LHCN-M2 (cell line): ENCODE results near the gene RANBP10. TPM values are rescaled to one million over a fixed set of nuclear protein-coding genes. Genes with fewer than 3 reads are reported as not detected.

ENCODE experiments used
- DNase-seq: peaks from one replicate; pipeline ENCODE4 v3.0.0-alpha.2; 2012; ENCODE audit warnings: low read depth
- total RNA-seq: library from RNA; depleted of rRNA; stranded (reverse); fragments of >200 nt; gene quantifications from 2 replicates; pipeline ENCODE4 v1.2.3, GENCODE V29; 2014; rRNA removed

RANBP10 gene
- total RNA-seq, 1 experiment from 2014 or later: 4.5 TPM

- no peak for DNase-seq
Measured at GRCh38 chr16:67679935-67680897, 126.1 kb downstream of the RANBP10 start.

- DNase-seq: no peak
Measured at GRCh38 chr16:67678354-67679023, 127.9 kb downstream of the RANBP10 start.

- DNase-seq: no peak
Measured at GRCh38 chr16:67677712-67678111, 128.6 kb downstream of the RANBP10 start.

- DNase-seq: no peak
Measured at GRCh38 chr16:67676939-67677338, 129.4 kb downstream of the RANBP10 start.

- no peak for DNase-seq
Measured at GRCh38 chr16:67676516-67676915, 129.8 kb downstream of the RANBP10 start.

- DNase-seq: no peak
Measured at GRCh38 chr16:67675999-67676398, 130.4 kb downstream of the RANBP10 start.

GRCh38 chr16:67675579-67675935 lies 130.8 kb downstream of the RANBP10 start:
- DNase-seq: no peak

- DNase-seq: no peak
Measured at GRCh38 chr16:67674851-67675578, 131.3 kb downstream of the RANBP10 start.

- no peak for DNase-seq
Measured at GRCh38 chr16:67673712-67674580, 132.4 kb downstream of the RANBP10 start.

Other genes starting within 250 kb of the RANBP10 start
- gene CTCF, start 244.0 kb downstream of the RANBP10 start, total RNA-seq: 30.6 and 36.7 TPM in 2 replicates
- 0.58 and 0.92 TPM in 2 replicates for gene CARMIL2, start 161.4 kb downstream of the RANBP10 start, total RNA-seq
- 44.2 and 49.5 TPM in 2 replicates for gene ACD, start 146.3 kb downstream of the RANBP10 start, total RNA-seq
- 0.86 and 3.2 TPM in 2 replicates for gene PARD6A, start 145.6 kb downstream of the RANBP10 start, total RNA-seq
- gene ENKD1, start 139.8 kb downstream of the RANBP10 start, total RNA-seq: 13.8 and 17.1 TPM in 2 replicates
- 4.6 and 6.3 TPM in 2 replicates for gene C16orf86, start 139.7 kb downstream of the RANBP10 start, total RNA-seq
- 15.9 and 17.4 TPM in 2 replicates for gene GFOD2, start 87.2 kb downstream of the RANBP10 start, total RNA-seq
- gene TSNAXIP1, start 329 bp upstream of the RANBP10 start, total RNA-seq: 0.77 and 1.6 TPM in 2 replicates
- gene THAP11, start 35.8 kb upstream of the RANBP10 start, total RNA-seq: 61.6 and 65.5 TPM in 2 replicates
- 86.3 and 142 TPM in 2 replicates for gene NUTF2, start 40.4 kb upstream of the RANBP10 start, total RNA-seq
- gene CENPT, start 41.1 kb upstream of the RANBP10 start, total RNA-seq: 52.6 and 55.5 TPM in 2 replicates
- 59.2 and 67.7 TPM in 2 replicates for gene EDC4, start 66.5 kb upstream of the RANBP10 start, total RNA-seq
- not detected in 2 replicates for gene NRN1L, start 78.3 kb upstream of the RANBP10 start, total RNA-seq
- 9.0 and 10.3 TPM in 2 replicates for gene PSKH1, start 86.7 kb upstream of the RANBP10 start, total RNA-seq
- 0.71 and 2.6 TPM in 2 replicates for gene CTRL, start 125.3 kb upstream of the RANBP10 start, total RNA-seq
- 37.6 and 38.1 TPM in 2 replicates for gene PSMB10, start 130.3 kb upstream of the RANBP10 start, total RNA-seq
- gene LCAT, start 137.6 kb upstream of the RANBP10 start, total RNA-seq: 11.7 and 13.3 TPM in 2 replicates
- 61.7 and 62.6 TPM in 2 replicates for gene SLC12A4, start 162.1 kb upstream of the RANBP10 start, total RNA-seq
- gene DPEP3, start 173.9 kb upstream of the RANBP10 start, total RNA-seq: not detected in 2 replicates
- gene DPEP2, start 192.9 kb upstream of the RANBP10 start, total RNA-seq: not detected in 2 replicates
- not detected in 2 replicates for gene DPEP2NB, start 209.4 kb upstream of the RANBP10 start, total RNA-seq
- 10.5 and 13.4 TPM in 2 replicates for gene DDX28, start 216.7 kb upstream of the RANBP10 start, total RNA-seq
- 18.3 and 20.1 TPM in 2 replicates for gene DUS2, start 216.7 kb upstream of the RANBP10 start, total RNA-seq